IPS DF 19.7 (cell line): ENCODE results near the gene IL22RA2.
"Not testable (repeated sequence)": the region's sequence is repeated elsewhere in the genome, so short reads cannot be mapped to it uniquely, and the experiment has no call there.

Experiments used
- DNase-seq: peaks from one replicate; pipeline ENCODE4 v3.0.0-alpha.2; 2013; ENCODE audit warnings: low read depth, low spot score

IL22RA2 gene

DNA sequence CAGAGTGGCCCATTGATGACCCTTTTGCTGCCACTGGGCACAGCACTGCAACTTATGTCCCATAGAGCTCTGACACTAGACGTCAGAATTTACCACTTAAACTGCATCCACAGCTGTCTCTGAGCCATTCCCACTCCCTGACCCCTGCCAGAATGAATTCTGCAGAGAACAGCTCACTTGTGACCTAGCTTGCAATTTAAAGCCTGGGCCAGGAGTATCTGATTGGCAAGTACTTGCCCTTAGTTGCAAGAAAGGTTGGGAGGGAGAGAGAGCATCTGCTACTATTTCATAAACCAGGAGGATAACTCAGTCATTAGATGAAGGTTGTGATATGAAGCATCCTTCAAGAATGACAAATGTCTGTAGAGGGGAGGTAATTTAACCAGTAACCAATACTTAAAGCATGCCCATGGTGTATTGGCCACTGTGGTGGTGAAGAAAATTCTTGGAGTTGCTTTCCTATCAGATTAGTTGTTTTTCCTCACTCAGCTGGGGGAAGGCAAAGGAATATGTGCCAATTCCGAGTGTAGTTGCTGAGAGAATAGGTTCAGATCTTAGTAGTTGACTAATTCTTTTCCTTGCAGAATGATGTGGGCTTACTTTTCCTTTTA lies 46.5 kb downstream of the IL22RA2 start:
- no peak for DNase-seq

GRCh38 chr6:137123078-137123477 lies 50.4 kb downstream of the IL22RA2 start:
- DNase-seq, result no peak

- no peak for DNase-seq
These were observed 50.8 kb downstream of the IL22RA2 start for GRCh38 chr6:137122612-137123011.

- no peak for DNase-seq
These were observed 51.9 kb downstream of the IL22RA2 start for GRCh38 chr6:137121401-137121997.

DNA sequence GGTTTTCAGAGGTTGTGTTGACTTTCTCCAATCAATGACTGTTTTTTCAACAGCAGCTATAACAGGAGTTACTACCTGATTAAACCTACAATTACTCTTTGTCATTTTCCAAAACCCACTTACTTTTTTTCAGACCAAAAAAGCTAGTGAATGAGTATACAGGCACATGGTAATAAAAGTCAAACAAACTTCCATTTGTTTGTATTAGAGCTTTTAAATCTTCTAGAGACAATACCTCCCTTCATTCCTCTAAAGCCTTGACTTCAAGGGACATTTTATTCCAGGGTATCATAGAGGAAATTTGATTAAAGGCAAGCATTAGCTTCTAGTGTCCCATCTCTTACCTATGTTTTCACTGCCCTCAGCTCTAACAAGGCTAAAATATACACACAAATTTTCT lies 52.7 kb downstream of the IL22RA2 start:
- DNase-seq, result no peak

DNA sequence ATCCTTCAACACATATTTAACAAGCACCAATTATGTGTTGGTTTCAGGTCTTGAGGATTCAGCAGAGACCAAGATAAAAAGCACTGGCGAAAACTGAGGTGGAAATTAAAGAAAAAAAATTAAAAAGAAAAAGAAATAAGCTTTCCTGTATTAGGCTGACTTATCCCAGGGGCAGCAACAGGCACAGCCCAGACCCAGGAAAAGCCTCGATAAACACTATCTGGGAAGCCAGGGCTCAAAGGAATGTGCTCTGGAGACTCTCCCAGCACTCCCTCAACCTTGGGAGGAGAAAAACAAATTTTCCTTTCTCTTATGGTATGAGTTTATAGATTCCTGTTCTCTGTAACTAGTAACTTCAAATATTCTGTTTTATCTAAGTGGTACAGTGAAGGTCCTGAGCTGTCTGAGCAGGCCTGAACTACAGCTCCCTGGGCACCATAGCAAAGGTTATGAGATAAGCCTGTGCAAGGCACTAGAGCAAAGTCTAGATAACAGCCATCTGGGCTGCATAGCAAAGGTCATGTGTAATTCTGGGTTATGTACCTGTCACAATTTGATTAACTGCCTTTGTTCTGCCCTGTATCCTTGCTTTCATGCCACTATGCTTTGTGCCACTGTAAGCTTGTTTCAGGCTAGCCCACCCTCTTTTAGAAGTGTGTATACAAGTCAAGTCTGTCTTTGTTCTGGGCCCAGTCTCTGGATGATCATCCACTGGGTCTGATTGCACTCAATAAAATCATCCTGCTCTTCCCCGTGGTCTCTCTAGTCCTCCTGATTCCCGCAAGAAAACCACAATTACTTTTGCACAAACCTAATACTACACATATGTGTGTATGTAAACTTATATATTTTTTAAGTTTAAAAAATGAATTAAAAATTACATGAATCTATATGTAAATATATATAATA lies 54.0 kb downstream of the IL22RA2 start:
- no peak for DNase-seq

GRCh38 chr6:137117581-137117980 lies 55.9 kb downstream of the IL22RA2 start:
- no peak for DNase-seq

- no peak for DNase-seq
These were observed 56.6 kb downstream of the IL22RA2 start for GRCh38 chr6:137116807-137117206.

GRCh38 chr6:137115658-137116057 lies 57.8 kb downstream of the IL22RA2 start:
- DNase-seq, result no peak

DNA sequence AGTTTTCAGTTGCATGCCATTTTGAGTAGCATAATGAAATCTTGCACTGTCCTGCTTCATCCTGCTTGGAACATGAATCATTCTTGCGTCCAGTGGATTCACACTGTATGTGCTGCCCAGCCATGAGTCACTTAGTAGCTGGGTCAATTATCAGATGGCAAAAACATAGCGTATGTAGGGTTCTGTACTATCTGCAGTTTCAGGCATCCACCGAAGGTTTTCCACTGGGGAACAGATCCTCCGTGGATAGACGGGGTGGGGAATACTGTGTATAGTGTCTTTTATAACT lies 61.4 kb downstream of the IL22RA2 start:
- no peak for DNase-seq

DNA sequence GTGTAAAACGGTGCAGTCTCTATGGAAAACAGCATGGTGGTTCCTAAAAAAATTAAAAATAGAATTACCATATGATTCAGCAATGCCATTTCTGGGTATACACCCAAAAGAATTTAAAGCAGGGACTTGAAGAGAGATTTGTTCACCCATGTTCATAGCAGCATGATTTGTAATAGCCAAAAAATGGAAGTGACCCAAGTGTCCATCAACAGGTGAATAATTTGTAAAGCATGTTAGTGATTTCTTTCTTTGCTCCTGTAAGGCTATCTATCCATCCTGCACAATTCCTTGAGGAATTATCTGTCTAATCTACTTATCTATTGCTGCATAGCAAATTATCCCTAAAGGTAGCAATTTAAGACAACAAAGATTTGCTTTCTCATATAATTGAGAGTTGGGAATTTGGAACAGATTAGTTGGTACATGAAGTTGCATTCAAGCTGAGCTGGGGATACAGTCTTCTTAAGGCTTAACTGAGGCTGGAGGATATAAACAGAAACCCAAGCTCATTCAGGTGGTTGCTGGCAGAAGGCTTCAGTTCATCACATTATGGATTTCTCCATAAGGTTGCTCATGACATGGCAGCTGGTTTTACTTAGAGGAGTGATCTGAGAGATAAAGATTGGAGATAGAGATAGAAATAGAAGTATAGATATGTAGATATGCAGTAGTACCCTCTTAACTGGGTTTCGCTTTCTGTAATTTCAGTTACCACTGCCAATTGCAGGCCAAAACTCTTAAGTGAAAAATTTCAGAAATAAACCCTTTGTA lies 62.0 kb downstream of the IL22RA2 start:
- no peak for DNase-seq

DNA sequence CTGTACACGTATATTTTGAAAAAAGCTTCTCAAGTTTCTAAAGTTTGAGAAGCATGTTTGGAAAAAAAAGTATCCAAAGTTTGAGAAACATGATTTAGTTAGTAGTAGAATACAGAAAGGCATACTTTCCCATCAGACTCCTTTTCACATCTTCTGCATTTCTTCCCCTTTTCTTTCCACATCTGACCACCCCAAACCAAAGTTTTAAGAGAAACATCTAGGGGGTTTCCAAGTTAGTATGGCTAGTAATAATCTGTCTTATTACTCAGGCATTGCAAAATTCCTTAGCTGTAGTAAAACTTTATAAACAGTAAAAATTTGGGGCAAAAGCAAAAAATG lies 65.7 kb downstream of the IL22RA2 start:
- no peak for DNase-seq

- DNase-seq, result not testable (repeated sequence)
These were observed 66.2 kb downstream of the IL22RA2 start for GRCh38 chr6:137107047-137107766.

DNA sequence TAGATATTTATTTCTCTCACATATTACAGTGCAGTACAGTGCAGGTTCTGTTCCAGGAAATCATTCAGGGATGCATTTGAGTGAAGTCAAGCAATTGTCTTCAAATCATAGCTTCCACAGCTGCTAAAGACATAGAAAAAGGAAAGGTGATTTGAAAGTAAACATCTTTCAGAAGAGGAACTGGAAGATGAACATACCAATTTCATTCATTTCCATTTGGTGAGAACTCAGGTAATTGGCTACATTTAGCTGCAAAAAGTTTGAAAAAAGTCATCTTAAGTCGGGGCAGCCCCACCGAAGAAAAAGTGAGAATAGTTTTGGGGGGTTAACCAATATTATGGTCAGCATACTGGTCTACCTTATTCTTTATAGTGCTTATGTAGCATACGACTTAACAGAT lies 67.3 kb downstream of the IL22RA2 start:
- DNase-seq, result no peak

GRCh38 chr6:137105375-137105774 lies 68.1 kb downstream of the IL22RA2 start:
- DNase-seq, result no peak

DNA sequence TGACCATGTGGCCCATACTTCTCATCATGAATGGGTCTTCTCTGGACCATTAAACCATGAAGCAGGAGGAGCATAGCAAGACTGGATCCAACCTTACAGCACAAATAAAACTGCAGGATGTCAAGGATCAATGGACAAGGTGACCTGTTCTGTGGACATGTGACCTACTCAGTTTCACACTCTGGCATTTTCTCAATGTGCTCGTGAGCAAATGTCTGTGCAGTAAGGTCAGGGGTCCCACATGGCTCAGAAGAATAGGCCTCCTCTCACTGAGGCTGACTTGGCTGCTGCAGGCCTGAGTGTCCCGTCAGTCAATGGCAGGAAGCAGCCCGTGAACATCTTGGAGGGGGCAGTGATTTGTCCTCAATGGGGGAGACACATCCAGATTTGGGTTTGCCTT lies 68.5 kb downstream of the IL22RA2 start:
- no peak for DNase-seq

GRCh38 chr6:137102851-137103492 lies 70.5 kb downstream of the IL22RA2 start:
- no peak for DNase-seq

GRCh38 chr6:137102050-137102848 lies 71.2 kb downstream of the IL22RA2 start:
- DNase-seq, result no peak

GRCh38 chr6:137099689-137100403 lies 73.6 kb downstream of the IL22RA2 start:
- no peak for DNase-seq

DNA sequence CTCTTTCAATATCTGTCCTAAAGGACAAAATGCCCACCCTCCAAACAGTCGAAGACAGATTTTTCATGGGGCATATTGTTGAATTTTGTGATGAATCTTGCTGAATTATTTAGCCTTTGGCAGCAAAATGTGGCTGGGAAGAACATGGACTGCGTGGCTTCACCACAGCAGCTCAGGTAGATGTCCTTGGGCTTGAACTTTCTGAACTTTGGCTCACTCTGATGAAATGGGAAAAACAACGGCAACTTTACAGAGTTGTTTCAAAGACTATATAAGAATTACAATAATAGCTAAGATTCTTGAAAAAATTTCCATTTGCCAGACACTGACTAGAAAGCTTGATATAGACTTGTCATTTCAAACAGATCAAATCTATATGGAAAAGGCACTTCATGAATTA lies 75.9 kb downstream of the IL22RA2 start:
- DNase-seq, result no peak
